ENCODE measurements around the gene IL17C.

DNA sequence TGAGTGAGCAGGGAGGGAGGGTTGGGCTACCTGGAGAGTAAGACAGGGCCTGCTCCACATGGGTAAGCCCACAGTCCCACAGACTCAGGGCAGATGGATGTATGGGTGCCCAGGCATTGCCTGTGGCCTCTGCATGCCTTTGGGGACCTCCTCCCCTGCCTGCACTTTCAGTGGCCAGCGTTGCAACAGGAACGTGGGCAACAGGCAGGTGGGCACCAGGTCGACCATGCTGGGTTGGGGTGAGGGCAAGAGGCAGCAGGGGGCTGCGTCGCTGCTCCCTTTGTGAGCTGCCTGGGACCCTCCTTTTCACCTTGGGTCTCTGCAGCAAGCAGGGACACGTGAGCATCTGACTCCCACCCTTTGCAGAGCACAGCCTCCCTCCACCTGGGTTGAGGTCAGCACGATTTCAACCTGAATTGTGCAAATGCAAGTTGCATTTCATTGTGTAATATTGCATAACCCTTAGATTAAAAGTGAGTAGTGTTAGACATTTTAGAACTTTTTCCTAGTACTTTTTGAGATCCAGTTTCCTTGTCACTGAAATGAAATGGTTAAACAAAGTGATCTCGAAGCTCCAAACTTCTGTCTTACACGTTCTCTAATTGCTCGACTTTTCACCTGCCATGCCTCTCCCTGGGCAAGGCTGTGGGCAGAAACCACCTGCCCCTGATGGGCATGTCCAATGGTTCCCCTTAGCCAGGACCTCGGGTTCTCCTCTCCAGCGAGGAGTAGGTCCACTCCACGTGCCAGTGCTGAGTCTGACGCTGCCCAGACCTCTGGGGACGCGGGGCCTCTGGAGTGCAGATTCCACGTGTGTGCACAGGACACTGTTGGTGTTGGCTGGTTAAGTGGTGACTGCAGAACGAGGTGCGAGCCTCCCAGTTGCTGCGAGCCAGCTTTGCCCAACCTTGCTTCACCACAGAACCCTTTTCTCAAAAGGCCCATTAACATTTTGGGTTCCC lies 32.9 kb upstream of the IL17C start:
- TF ChIP-seq KDM1A (IDR thresholded peaks at IDR 0.05; ENCODE audit: borderline replicate concordance, low read length) (no peak), GABPA (IDR thresholded peaks at IDR 0.05; ENCODE audit: borderline replicate concordance, insufficient read depth, low read length) (no peak), SIN3A (conservative IDR thresholded peaks at IDR 0.05 in 1 of 2, IDR thresholded peaks at IDR 0.05 in 1 of 2; ENCODE audit: low read depth in 1 of 2, low read length in 2 of 2) (no peak), CHD2 (IDR thresholded peaks at IDR 0.05; ENCODE audit: low read length) (no peak), GTF2F1 (IDR thresholded peaks at IDR 0.05; ENCODE audit: borderline replicate concordance, low read depth, low read length) (no peak), TCF12 (IDR thresholded peaks at IDR 0.05; ENCODE audit: low read depth, low read length) (no peak), POLR2AphosphoS5 (IDR thresholded peaks at IDR 0.05; ENCODE audit: low read depth, low read length) (no peak)
- TF ChIP-seq, protein P1, sequence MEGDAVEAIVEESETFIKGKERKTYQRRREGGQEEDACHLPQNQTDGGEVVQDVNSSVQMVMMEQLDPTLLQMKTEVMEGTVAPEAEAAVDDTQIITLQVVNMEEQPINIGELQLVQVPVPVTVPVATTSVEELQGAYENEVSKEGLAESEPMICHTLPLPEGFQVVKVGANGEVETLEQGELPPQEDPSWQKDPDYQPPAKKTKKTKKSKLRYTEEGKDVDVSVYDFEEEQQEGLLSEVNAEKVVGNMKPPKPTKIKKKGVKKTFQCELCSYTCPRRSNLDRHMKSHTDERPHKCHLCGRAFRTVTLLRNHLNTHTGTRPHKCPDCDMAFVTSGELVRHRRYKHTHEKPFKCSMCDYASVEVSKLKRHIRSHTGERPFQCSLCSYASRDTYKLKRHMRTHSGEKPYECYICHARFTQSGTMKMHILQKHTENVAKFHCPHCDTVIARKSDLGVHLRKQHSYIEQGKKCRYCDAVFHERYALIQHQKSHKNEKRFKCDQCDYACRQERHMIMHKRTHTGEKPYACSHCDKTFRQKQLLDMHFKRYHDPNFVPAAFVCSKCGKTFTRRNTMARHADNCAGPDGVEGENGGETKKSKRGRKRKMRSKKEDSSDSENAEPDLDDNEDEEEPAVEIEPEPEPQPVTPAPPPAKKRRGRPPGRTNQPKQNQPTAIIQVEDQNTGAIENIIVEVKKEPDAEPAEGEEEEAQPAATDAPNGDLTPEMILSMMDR (IDR thresholded peaks at IDR 0.05; ENCODE audit: control extremely low read depth in 1 of 3, insufficient read depth in 1 of 3, low read depth in 1 of 3, low read length in 3 of 3), result no peak
- TF ChIP-seq, protein P2, sequence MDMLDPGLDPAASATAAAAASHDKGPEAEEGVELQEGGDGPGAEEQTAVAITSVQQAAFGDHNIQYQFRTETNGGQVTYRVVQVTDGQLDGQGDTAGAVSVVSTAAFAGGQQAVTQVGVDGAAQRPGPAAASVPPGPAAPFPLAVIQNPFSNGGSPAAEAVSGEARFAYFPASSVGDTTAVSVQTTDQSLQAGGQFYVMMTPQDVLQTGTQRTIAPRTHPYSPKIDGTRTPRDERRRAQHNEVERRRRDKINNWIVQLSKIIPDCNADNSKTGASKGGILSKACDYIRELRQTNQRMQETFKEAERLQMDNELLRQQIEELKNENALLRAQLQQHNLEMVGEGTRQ (IDR thresholded peaks at IDR 0.05; ENCODE audit: low read length), result no peak

Measured in H1 (cell line).